NCI-H1105 treated with DMSO at 0.1 percent for 48 hours (cell line): ENCODE results near the gene ADCY2.

Experiments
- DNase-seq: peaks from one replicate; lab custom pipeline; 2025; lab: John Stamatoyannopoulos, UW

The ADCY2 gene

GRCh38 chr5:7869474-7870136, 473.7 kb downstream of the ADCY2 start:
- no peak for DNase-seq

- no peak for DNase-seq
These were observed 475.7 kb downstream of the ADCY2 start for GRCh38 chr5:7871653-7872052.

GRCh38 chr5:7872517-7873130, 476.7 kb downstream of the ADCY2 start:
- DNase-seq, result no peak

GRCh38 chr5:7873216-7873615, 477.3 kb downstream of the ADCY2 start:
- DNase-seq, result no peak

GRCh38 chr5:7874639-7875038, 478.7 kb downstream of the ADCY2 start:
- DNase-seq, result no peak

- no peak for DNase-seq
These were observed 479.2 kb downstream of the ADCY2 start for GRCh38 chr5:7875151-7875550.

- DNase-seq, result no peak
These were observed 480.9 kb downstream of the ADCY2 start for GRCh38 chr5:7876867-7877266.

GRCh38 chr5:7877851-7878250, 481.9 kb downstream of the ADCY2 start:
- DNase-seq, result no peak

GRCh38 chr5:7878381-7878873, 482.5 kb downstream of the ADCY2 start:
- no peak for DNase-seq
